ENCODE results near the gene C1QL3.

C1QL3 gene

GRCh38 chr10:16521311-16522016 lies at the start of gene C1QL3:
C1QL3 (minus strand) TSS chr10:16521879; CDS start chr10:16521065, 814 bp downstream.
- no peak for DNase-seq

DNA sequence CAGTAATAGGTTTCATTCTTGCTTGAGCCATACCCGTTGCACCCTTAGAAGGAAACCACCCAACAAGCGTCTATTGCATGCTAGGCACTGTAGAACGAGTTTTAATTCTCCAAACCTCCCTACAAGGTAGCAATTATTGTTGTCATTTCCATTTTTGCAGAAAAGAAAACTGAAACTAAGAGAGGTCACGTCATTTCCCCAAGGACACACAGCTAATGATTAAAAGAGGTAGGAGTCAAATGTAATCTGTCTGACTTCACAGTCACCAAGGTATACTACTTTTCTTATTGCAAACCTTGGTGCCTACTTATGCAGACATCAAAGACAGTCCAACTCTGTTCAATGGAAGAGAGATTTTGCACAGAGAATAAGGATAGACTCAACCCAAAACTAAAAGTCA lies 49.1 kb upstream of the C1QL3 start:
- no peak for DNase-seq

DNA sequence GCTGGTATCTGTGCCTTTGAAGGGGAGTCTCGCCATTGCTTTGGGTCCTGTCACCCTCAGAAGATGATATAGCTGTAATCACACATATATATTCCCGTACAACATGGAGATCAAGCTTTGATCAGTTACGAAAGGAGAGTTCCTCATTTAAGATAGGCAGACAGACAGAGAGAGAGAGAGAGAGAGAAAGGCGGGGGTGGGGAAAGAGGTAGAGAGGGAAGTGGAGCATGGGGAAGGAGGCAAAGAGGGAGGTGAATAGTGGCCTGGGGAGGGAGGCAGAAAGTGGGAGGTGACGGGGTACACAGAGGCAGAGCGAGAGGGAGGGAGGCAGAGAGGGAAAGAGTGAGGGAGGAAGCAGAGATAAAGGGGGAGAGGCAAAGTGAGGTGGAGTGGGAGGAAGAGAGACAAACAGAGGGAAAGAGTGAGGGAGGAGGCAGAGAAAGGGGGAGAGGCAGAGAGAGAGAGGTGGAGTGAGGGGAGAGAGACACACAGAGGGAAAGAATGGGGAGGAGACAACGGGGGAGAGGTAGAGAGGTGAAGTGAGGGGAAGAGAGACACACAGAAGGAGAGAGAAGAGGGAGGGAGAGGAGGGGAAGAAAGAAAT lies 44.6 kb upstream of the C1QL3 start:
- no peak for DNase-seq

- no peak for DNase-seq
These were observed 43.9 kb upstream of the C1QL3 start for GRCh38 chr10:16565604-16566003.

DNA sequence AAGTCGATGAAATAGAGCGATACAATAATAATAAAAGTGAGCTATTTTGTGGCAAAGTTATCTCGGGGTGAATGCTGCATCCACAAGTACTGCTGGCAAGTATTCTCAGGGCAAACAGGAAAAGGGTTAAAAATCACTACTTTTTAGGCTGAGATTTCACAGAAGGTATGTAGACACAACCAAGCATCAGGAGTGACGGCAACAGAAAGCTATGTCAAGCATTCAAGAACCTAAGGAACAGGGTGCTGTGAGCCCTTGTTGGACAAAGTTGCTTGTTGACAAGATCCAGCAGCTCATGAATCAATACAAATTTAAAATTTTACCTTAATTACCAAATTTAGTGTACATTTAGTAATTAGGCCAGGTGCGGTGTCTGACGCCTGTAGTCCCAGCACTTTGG lies 41.2 kb upstream of the C1QL3 start:
- no peak for DNase-seq

DNA sequence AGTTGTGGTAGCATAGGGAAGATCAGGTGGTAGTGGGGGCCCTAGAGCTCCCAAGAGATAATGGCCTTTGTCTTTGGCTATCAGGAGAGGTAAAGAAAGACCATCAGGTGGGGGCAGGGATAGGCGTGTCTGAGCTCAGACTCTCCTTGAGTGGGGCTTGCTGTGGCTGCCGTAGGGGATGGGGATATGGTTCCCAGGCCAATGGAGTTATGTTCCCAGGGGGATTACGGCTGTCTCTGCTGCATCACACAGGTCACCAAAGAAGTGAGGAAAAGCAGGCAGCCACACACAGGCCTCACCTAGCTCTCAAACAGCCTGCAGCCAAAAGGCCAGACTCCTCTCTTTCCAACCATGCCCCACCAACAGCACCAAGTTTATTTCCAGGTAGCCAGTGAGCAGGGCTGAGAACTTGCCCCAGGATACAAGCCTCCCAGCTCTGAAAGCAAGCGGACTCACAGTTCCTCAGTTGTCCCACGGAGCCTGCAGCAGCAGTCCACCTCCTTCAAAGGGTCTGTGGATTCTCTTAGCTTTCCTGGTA lies 37.6 kb upstream of the C1QL3 start:
- no peak for DNase-seq

GRCh38 chr10:16547973-16548372 lies 26.3 kb upstream of the C1QL3 start:
- no peak for DNase-seq

GRCh38 chr10:16545116-16545736 lies 23.5 kb upstream of the C1QL3 start:
- no peak for DNase-seq

GRCh38 chr10:16544591-16544990 lies 22.9 kb upstream of the C1QL3 start:
- no peak for DNase-seq

- DNase-seq, result no peak
These were observed 22.4 kb upstream of the C1QL3 start for GRCh38 chr10:16544099-16544498.

DNA sequence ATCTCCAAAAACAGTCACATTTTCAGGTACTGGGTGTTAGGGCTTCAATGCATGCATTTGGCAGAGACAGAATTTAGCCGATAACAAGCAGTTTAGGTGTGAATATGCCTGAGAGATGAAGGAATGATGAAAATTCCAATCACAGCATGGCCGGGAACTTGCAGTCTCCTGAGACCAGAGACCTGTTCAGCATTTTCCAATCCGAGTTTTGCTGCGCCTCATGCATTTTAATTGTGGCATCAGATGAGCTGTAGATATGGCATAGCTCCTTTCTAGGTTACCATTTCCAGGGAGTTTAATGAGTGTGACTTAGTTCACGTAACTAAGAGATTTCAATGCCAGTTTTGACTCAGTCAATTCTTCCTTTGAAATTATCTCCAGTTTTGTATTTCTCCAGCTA lies 14.5 kb upstream of the C1QL3 start:
- no peak for DNase-seq

- no peak for DNase-seq
These were observed 8.2 kb upstream of the C1QL3 start for GRCh38 chr10:16529853-16530252.

DNA sequence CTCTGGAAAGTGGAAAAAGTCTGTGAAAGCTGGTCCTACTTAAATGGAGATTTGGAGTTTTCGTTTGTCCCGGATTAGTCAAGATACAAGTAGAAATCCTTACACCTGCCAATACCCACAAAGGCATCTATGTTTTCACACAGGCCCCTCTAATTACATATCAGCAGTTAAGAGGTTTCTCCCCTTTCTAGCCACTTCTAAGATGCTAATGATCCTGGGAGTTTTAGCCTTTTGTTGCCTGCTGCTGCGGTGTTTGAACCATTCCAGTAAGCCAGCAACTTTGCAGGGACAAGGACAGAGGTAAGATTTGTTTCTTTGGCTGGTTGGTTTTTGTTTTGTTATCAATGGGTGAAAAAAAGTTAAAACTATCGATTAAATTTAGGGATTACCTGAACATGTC lies 5.8 kb upstream of the C1QL3 start:
- no peak for DNase-seq

DNA sequence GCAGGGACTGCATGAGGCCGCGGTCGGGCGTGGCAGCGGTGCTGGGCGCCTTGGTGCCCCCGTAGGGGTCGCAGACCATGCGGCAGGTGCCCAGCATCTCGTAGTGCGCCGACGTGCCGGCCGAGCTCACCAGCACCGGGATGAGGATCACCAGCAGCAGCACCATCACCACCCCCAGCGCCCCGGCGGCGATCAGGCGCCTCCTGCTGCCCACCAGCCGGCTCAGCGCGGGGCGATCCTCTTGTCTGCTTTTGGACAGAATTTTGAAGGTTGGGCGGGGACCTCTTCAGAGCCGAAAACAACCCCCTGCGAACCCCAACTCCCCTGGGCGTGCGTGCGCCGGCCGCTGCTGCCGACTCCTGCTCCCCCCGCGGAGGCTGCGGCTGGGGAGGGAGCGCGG lies 779 bp downstream of the C1QL3 start:
- no peak for DNase-seq

- no peak for DNase-seq
These were observed 1.5 kb downstream of the C1QL3 start for GRCh38 chr10:16519908-16520861.

DNA sequence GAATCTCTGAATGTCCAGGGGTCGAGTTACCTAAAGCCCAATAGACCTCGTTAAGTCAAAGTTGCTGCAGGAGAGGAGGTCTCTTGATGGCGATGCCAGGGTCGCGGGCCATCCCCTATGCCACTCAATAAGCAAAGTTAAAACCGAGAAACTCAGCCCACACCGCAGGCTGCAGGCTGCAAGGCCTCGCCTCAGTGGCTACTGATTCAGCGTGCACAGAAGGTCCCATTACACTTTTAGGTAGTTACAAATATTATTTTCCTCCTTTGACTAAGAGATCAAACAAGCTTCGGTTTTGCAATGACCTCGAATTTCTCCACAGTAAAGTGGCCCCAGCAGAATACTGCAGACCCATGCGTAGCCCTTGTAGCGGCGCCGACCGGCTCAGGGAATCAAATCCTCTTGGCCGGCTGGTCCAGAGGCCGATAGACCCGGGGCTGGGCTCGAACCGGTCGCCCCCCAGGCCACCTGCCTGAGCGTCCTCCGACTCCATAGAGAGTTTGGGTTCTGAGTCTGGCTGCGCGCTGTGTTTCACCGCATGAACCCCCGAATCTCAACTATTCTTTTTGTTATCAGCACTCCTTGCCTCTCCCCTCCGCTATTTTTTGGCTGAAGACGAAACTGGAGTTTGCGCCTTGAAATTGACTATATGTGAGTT lies 2.3 kb downstream of the C1QL3 start:
- DNase-seq, result no peak

- no peak for DNase-seq
These were observed 2.9 kb downstream of the C1QL3 start for GRCh38 chr10:16518822-16519221.

DNA sequence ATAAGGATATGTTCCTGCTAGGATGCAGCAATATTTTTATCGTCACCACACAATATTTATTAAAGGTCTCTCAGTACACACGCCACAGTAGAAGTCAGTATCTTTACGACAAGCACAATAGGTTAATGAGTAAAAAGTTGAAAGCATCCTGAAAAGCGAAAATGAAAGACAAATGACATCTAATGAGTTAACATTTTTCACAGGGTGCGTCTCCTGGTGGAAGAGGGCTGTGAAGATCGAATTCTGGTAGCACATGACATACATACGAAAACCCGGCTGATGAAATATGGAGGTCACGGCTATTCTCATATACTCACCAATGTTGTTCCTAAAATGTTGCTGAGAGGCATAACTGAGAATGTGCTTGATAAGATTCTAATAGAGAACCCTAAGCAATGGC lies 10.8 kb downstream of the C1QL3 start:
- no peak for DNase-seq

DNA sequence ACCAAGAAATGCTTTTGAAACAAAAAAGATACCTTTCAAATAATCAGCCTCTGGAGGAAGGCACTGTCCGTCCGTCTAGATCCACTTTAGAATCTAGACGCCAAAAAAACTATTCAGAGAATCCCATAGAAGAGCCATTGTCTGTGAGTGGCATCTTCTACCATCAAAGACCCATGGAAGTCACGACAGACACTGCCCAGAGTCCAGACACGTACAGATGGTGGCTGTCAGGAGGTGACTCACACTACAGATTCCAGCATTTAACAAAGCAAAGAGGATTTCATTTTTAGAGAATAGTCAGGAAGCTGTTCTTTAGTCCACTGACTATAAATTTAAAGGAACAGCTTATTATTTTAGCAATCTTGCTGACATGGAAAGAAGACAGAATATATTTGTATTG lies 11.7 kb downstream of the C1QL3 start:
- no peak for DNase-seq

- DNase-seq, result no peak
These were observed 16.5 kb downstream of the C1QL3 start for GRCh38 chr10:16505161-16505560.

- DNase-seq, result no peak
These were observed 23.8 kb downstream of the C1QL3 start for GRCh38 chr10:16497911-16498310.

- no peak for DNase-seq
These were observed 27.7 kb downstream of the C1QL3 start for GRCh38 chr10:16493884-16494536.

Measured in DMS79 (cell line).